IPS DF 6.9 (cell line): ENCODE results near the gene P4HB.

Experiments used
- DNase-seq: peaks from one replicate; pipeline ENCODE4 v3.0.0-alpha.2; 2013; ENCODE audit warnings: low read depth, low spot score
- H3K27ac ChIP-seq: one replicate; pipeline ENCODE4 v1.5.1; 2013; ENCODE audit warnings: low read length, control low read depth
- H3K27me3 ChIP-seq: 2 replicates; pipeline ENCODE4 v1.6.1; 2013; ENCODE audit warnings: mild to moderate bottlenecking, low read length; ENCODE audit not compliant: control insufficient read depth, insufficient read depth
- H3K36me3 ChIP-seq: 2 replicates; pipeline ENCODE4 v1.6.1; 2013; ENCODE audit warnings: low read length; ENCODE audit not compliant: control insufficient read depth, insufficient read depth
- H3K4me1 ChIP-seq: 2 replicates; pipeline ENCODE4 v1.6.1; 2013; ENCODE audit warnings: low read length; ENCODE audit not compliant: control insufficient read depth, insufficient read depth
- H3K4me3 ChIP-seq: 2 replicates; pipeline ENCODE4 v1.5.1; 2013; ENCODE audit warnings: mild to moderate bottlenecking, low read length
- H3K9me3 ChIP-seq: 2 replicates; pipeline ENCODE4 v1.6.1; 2013; ENCODE audit warnings: low read length, inconsistent platforms; ENCODE audit not compliant: control insufficient read depth, insufficient read depth
- WGBS: extraction: QIAGEN DNeasy Blood & Tissue Kit; methylation state at CpG from one replicate; pipeline ENCODE4 v1.1.7; 2013; ENCODE audit warnings: mixed read lengths, missing lambda C conversion rate; ENCODE audit not compliant: insufficient read length, insufficient coverage; 5-methylcytosine and 5-hydroxymethylcytosine counted together

The P4HB gene

GRCh38 chr17:81834831-81835267, 25.5 kb downstream of the P4HB start, which contains the start of gene PPP1R27:
TSS of gene PPP1R27 (minus strand) at chr17:81835050. CDS start at chr17:81834953, 97 bp downstream.
- Histone ChIP-seq H3K4me1 (peaks cover 8% of the 10 kb centered on the region), H3K36me3 (no peaks in the 10 kb centered on the region), H3K9me3 (no peaks in the 10 kb centered on the region), H3K27me3 (no peaks in the 10 kb centered on the region), H3K4me3 (peak within 1 kb of the TSS; percentile 93; the same call in 1 of the 2 replicates), H3K27ac (no peak within 1 kb of the TSS)
- WGBS = no CpG with 5 or more reads among the region's 26 CpGs
- DNase-seq = no peak

DNA sequence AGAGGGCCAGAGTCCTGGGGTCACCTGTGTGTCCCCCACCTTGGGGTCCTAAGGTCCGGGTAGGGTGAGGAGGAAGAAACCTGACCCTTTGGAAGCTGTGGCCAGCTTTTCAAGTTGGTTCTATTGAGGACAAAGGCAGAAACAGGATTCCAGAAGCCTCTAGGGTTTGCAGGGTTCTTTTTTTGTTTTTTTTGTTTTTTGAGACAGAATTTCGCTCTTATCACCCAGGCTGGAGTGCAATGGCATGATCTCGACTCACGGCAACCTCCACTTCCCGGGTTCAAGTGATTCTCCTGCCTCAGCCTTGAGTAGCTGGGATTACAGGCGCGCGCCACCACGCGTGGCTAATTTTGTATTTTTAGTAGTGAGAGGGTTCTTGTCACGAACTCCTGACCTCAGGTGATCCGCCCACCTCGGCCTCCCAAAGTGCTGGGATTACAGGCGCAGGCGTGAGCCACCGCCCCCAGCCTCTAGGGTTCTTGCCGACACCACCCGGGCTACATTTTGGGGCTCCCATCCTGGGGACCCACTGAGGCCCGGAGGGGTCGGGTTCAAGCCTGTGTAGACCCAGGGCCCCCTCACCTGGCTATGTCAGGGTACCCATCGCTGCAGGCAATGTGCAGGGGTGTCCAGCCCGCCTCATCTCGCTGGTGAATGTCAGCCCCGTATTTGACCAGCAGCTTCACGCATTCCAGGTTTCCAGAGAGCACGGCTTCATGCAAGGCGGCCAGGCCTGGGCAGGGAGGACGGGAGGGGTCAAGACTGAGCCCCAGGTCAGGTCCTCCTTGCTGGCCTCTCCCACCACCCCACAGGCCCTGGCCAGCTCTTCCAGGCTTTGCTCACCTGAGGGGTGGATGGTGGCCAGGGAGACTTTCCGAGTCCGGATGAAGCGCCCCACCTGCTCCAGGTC, 26.2 kb downstream of the P4HB start:
- DNase-seq = no peak
- no peaks in the 10 kb centered on the region for H3K9me3 ChIP-seq
- H3K27ac ChIP-seq = no peak overlapping the region
- WGBS = no CpG with 5 or more reads among the region's 31 CpGs
- H3K36me3 ChIP-seq = no peaks in the 10 kb centered on the region
- H3K4me1 ChIP-seq = peaks cover 9% of the 10 kb centered on the region
- H3K27me3 ChIP-seq = no peaks in the 10 kb centered on the region
- peak overlapping the region; percentile 93 for H3K4me3 ChIP-seq

DNA sequence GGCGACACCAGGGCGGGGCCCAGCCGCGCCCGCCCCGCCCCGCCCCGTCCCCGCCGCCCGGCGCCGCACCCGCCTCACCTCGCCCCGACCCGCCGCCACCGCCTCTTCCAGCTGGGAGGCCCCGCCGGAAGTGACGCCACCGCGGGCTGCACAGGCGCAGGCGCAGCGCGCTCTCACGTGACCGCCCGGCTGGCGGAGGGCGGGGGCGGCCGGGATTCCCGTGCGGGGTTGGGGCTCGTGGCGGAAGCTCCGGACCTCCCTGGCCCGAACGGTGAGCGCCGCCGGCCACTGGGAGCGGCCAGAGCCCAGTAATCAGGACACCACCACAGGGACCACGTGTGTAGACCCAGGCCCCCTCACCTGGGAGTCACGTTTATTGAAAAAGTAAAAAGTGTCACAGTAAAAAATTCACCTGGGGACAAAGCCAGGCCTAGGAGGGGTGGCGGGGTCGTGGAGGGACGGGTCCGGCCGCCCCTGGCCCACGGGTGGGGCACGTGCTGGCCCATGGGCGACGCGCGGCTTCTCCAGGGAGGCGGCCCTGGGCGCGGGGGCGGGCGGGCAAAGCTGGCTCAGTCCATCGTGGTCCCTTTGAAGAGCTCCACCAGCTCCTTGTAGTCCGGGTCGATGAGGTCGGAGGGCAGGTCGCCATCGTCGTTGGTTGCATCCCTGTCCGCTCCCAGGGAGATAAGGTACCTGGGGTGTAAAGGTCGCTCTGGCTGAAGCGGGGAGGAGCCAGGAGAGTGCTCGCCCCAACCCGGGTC, 27.0 kb downstream of the P4HB start, which contains the start of gene MCRIP1:
Gene MCRIP1, minus strand, starts transcription at position 132 of the 761 bp plus-strand sequence. CDS start 8,785 bp downstream, outside the sequence.
- DNase-seq = peak; percentile 66
- H3K9me3 ChIP-seq = no peaks in the 10 kb centered on the region
- H3K27me3 ChIP-seq = no peaks in the 10 kb centered on the region
- no peaks in the 10 kb centered on the region for H3K36me3 ChIP-seq
- no CpG with 5 or more reads among the region's 76 CpGs for WGBS
- H3K27ac ChIP-seq = no peak within 1 kb of the TSS
- peak within 1 kb of the TSS; percentile 93 for H3K4me3 ChIP-seq
- H3K4me1 ChIP-seq = peaks cover 11% of the 10 kb centered on the region

GRCh38 chr17:81832608-81833159, 27.7 kb downstream of the P4HB start:
- Histone ChIP-seq H3K4me1 (peaks cover 11% of the 10 kb centered on the region), H3K9me3 (no peaks in the 10 kb centered on the region), H3K27ac (no peak overlapping the region), H3K36me3 (no peaks in the 10 kb centered on the region), H3K27me3 (no peaks in the 10 kb centered on the region), H3K4me3 (peak overlapping the region; percentile 88)
- DNase-seq = no peak
- WGBS = no CpG with 5 or more reads among the region's 65 CpGs

DNA sequence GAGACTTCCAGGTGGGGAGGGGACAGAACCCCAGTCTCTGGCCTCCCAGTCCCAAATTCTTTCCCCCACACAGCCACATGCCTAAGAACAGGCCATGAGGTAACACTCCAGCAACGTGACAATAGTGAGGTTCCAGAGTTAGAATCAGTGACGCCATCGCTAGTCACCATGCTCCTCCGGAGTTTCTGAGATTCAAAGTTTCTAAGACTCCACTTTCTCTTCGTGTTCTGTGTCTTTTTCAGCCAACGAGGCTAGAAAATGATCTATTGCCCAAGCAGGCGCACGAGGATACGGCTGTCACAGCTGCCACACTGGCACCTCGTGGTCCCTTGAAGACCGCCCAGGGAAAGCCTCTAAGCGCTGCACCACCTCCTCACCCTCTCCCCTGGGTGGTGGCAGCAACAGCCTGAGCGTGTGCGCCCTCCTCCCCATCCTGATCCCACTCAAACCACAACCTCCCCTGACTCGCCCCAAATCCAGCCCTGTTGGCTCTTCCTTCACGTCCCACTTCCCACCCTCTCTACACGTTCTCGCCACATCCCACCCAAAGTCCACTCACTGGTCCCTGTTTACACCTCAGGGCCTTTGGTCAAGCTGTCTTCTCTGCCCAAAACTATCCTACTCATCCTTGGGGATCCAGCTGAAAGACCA, 28.3 kb downstream of the P4HB start:
- Histone ChIP-seq H3K27me3 (no peaks in the 10 kb centered on the region), H3K36me3 (no peaks in the 10 kb centered on the region), H3K27ac (no peak overlapping the region), H3K9me3 (no peaks in the 10 kb centered on the region), H3K4me3 (peak overlapping the region; percentile 88), H3K4me1 (peaks cover 11% of the 10 kb centered on the region)
- WGBS = no CpG with 5 or more reads among the region's 18 CpGs
- no peak for DNase-seq

GRCh38 chr17:81831563-81831956, 28.8 kb downstream of the P4HB start:
- H3K27ac ChIP-seq = no peak overlapping the region
- H3K4me3 ChIP-seq = no peak overlapping the region
- H3K9me3 ChIP-seq = no peaks in the 10 kb centered on the region
- DNase-seq = no peak
- H3K36me3 ChIP-seq = no peaks in the 10 kb centered on the region
- no peaks in the 10 kb centered on the region for H3K27me3 ChIP-seq
- no CpG with 5 or more reads among the region's 7 CpGs for WGBS
- H3K4me1 ChIP-seq = peaks cover 11% of the 10 kb centered on the region

DNA sequence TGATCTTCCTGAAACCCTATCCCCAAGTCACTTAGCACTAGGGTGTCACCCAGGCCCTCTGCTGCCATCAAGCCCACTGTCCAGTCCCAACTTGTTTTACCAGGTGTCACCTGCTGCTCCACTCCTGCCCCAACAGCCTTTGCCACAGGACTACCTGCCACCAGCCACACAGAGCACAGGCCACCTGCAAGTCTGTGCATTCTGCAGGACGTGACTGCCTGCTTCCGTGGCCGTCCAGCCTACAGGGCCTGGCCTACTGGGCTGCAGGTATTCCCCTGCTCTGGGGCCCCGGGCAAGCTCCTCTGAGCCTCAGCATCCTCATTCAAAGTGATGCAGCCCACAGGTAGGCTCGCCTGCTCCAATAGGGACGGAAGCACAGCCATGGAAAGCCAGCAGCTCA, 30.5 kb downstream of the P4HB start:
- no peaks in the 10 kb centered on the region for H3K36me3 ChIP-seq
- H3K9me3 ChIP-seq = no peaks in the 10 kb centered on the region
- H3K27ac ChIP-seq = no peak overlapping the region
- DNase-seq = no peak
- peaks cover 12% of the 10 kb centered on the region for H3K4me1 ChIP-seq
- no peak overlapping the region for H3K4me3 ChIP-seq
- H3K27me3 ChIP-seq = no peaks in the 10 kb centered on the region
- no CpG with 5 or more reads among the region's 6 CpGs for WGBS

DNA sequence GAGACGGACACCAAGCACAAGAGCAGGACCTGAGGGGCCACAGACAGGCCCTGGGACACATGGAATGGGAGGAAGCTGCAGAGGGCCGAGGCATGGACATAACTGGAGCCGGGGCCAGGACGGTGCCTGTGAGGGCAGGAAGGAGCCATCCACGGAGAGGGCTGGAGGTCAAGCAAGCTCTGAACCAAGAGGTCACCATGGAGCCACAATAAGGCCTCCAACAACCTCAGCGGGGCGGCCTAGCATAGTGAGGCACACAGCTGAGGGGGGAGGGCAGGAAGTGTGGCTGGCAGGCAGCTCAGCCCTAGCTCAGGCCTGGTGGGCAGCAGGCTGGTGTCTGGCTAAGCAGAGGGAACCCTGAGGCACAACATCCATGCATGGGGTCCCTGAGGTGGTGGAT, 31.7 kb downstream of the P4HB start:
- Histone ChIP-seq H3K27me3 (no peaks in the 10 kb centered on the region), H3K4me1 (peaks cover 10% of the 10 kb centered on the region), H3K36me3 (no peaks in the 10 kb centered on the region), H3K9me3 (no peaks in the 10 kb centered on the region), H3K27ac (no peak overlapping the region), H3K4me3 (no peak overlapping the region)
- no peak for DNase-seq
- WGBS = no CpG with 5 or more reads among the region's 7 CpGs

- Histone ChIP-seq H3K27me3 (no peaks in the 10 kb centered on the region), H3K4me3 (no peak overlapping the region), H3K9me3 (no peaks in the 10 kb centered on the region), H3K36me3 (no peaks in the 10 kb centered on the region), H3K27ac (no peak overlapping the region), H3K4me1 (peaks cover 5% of the 10 kb centered on the region)
- WGBS = no CpG with 5 or more reads among the region's 11 CpGs
- DNase-seq = no peak
Measured at GRCh38 chr17:81825841-81826466, 34.4 kb downstream of the P4HB start.
